Measurements from ENCODE around the gene PHACTR4.
A peak's percentile ranks its signal among the peaks of the same experiment; 100 is the strongest.
"Not testable (repeated sequence)": the region's sequence is repeated elsewhere in the genome, so short reads cannot be mapped to it uniquely, and the experiment has no call there.

PHACTR4 gene

GRCh38 chr1:28369371-28370238 is at the start of gene PHACTR4:
Gene PHACTR4 (plus strand): TSS chr1:28369740. CDS start chr1:28407448, 37,708 bp downstream.
- peak within 1 kb of the TSS; percentile 92 for H3K27ac ChIP-seq
- TF ChIP-seq, protein P1, sequence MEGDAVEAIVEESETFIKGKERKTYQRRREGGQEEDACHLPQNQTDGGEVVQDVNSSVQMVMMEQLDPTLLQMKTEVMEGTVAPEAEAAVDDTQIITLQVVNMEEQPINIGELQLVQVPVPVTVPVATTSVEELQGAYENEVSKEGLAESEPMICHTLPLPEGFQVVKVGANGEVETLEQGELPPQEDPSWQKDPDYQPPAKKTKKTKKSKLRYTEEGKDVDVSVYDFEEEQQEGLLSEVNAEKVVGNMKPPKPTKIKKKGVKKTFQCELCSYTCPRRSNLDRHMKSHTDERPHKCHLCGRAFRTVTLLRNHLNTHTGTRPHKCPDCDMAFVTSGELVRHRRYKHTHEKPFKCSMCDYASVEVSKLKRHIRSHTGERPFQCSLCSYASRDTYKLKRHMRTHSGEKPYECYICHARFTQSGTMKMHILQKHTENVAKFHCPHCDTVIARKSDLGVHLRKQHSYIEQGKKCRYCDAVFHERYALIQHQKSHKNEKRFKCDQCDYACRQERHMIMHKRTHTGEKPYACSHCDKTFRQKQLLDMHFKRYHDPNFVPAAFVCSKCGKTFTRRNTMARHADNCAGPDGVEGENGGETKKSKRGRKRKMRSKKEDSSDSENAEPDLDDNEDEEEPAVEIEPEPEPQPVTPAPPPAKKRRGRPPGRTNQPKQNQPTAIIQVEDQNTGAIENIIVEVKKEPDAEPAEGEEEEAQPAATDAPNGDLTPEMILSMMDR (conservative IDR thresholded peaks at IDR 0.05), result no peak

- H3K27ac ChIP-seq, result peak overlapping the region; percentile 54
- TF ChIP-seq, protein P1 (conservative IDR thresholded peaks at IDR 0.05), result no peak
Measured at GRCh38 chr1:28322194-28322593, 47.3 kb upstream of the PHACTR4 start.

GRCh38 chr1:28323720-28324119 is 45.8 kb upstream of the PHACTR4 start:
- H3K27ac ChIP-seq, result no peak overlapping the region
- TF ChIP-seq, protein P1 (conservative IDR thresholded peaks at IDR 0.05), result no peak

DNA sequence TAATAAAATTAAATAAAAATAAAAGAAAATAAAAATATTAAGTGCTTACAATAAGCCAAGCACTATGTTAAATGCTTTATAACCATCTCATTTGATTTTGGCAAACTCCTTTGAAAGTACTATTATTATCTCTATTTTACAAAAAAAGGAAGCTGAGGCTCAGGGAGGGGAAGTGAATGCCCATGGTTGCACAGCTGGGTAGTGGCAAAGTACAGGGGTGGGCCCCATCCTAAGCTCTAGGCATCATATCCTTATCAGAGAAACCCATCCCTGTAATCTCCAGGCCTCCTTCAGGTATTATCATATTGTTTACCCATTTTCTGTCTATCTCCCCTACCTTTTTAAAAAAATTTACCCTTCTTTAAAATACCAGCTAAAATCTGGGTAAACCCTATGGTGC is 43.0 kb upstream of the PHACTR4 start:
- no peak overlapping the region for H3K27ac ChIP-seq

DNA sequence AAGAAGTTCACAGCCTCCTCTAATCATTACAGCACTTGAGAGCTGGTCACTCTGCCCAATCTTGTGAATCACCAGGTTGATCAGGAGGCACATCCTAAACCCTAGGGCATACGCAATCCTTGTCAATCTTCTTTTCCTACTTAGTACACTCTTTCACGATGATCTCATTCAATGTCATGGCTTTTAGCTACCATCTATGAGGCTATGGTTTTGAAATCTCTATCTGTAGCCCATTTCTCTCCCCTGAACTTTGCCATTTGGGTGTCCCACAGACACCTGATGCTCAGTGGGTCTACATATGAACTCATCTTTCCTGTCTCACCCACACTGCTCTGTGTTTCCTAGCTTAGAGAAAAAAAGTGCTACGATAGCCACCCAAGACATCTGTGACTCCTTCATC is 42.6 kb upstream of the PHACTR4 start:
- TF ChIP-seq, protein P1 (conservative IDR thresholded peaks at IDR 0.05), result no peak
- no peak overlapping the region for H3K27ac ChIP-seq

More for the DNA sequence above, 43.0 kb upstream of the PHACTR4 start:
- TF ChIP-seq, protein P1 (conservative IDR thresholded peaks at IDR 0.05), result no peak

DNA sequence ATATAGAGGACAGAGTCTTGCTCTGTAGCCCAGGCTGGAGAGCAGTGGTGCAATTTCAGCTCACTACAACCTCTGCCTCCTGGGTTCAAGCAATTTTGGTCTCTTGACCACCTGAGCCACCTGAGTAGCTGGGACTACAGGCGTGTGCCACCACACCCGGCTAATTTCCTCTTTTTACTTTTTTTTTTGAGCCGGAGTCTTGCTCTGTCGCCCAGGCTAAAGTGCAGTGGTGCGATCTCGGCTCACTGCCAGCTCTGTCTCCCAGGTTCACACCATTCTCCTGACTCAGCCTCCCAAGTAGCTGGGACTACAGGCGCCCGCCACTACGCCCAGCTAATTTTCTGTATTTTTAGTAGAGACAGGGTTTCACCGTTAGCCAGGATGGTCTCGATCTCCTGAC is 42.1 kb upstream of the PHACTR4 start:
- H3K27ac ChIP-seq, result not testable (repeated sequence)

- TF ChIP-seq, protein P1 (conservative IDR thresholded peaks at IDR 0.05), result no peak
- peak overlapping the region; percentile 94 for H3K27ac ChIP-seq
Measured at GRCh38 chr1:28328228-28328648, 41.3 kb upstream of the PHACTR4 start.

All from VCaP (cell line).